ENCODE measurements around the gene AFF1.

The AFF1 gene

DNA sequence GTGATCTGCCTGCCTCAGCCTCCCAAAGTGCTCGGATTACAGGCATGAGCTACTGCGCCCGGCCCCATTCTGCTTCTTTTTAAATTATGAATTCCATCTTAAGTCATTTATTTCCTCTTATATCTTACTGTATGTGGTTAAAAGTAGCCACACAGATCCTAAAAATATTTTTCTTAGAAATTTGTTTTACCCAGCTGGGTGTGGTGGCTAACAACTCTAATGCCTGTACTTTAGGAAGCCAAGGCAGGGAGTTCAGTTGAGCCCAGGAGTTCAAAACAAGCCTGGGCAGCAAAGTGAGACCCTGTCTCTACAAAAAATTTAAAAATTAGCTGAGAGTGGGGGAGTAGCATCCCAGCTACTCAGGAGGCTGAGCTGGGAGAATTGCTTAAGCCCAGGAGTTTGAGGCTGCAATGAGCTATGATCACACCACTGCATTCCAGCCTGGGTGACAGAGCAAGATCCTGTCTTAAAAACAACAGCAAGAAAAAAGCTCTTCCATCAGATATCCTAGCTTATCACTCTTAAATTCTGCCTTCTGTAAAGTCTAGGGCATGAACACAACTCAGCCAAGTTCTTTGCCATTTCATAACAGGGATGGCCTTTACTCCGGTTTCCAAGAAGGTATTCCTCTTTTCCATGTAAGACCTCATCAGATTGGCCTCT is 15.1 kb upstream of the AFF1 start:
- TF ChIP-seq, protein P1, sequence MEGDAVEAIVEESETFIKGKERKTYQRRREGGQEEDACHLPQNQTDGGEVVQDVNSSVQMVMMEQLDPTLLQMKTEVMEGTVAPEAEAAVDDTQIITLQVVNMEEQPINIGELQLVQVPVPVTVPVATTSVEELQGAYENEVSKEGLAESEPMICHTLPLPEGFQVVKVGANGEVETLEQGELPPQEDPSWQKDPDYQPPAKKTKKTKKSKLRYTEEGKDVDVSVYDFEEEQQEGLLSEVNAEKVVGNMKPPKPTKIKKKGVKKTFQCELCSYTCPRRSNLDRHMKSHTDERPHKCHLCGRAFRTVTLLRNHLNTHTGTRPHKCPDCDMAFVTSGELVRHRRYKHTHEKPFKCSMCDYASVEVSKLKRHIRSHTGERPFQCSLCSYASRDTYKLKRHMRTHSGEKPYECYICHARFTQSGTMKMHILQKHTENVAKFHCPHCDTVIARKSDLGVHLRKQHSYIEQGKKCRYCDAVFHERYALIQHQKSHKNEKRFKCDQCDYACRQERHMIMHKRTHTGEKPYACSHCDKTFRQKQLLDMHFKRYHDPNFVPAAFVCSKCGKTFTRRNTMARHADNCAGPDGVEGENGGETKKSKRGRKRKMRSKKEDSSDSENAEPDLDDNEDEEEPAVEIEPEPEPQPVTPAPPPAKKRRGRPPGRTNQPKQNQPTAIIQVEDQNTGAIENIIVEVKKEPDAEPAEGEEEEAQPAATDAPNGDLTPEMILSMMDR (IDR thresholded peaks at IDR 0.05; ENCODE audit: control extremely low read depth, extremely low read depth, low read depth, missing control alignments): no peak
- ChIA-PET POLR2A (no interaction called here), CTCF (interaction anchor here (1.3 to 7.1 kb wide), 8 partner anchors 9 to 422 kb away, joined by 3 to 148 read pairs (median 24); partner anchors contain the start of gene AFF1)
- DNase-seq (ENCODE audit: extremely low spot score): no peak

DNA sequence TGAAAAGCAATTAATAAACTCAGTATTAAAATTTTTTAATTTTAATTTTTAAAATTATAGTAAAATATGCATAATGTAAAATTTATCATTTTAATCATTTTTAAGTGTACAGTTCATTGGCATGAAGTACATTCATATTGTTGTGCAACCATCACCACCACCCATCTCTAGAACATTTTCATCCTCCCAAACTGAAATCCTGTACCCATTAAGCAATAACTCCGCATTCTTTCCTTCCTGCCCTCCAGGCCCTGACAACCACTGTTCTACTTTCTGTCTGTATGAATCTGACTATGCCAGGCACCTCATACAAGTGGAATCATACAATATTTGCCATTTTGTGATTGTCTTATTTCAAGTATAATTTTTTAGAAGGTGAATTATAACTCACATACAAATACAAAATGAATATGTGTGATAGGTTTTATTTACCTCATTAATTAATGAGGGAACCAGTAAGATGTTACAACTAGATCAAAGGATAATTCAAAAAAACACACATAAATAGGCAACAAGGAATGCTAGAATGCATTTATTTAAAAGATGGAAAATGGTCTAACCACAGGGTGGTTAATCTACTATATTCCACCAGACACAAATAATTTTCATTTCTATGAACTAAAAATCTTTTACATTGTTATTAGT is 13.1 kb upstream of the AFF1 start:
- DNase-seq (ENCODE audit: extremely low spot score): no peak
- POLR2A ChIA-PET: interaction anchor here (0.6 to 2.4 kb wide), 3 partner anchors 23 to 565 kb away, joined by 3 to 15 read pairs (median 3); no protein-coding TSS in a partner anchor
- CTCF ChIA-PET: interaction anchor here (0.9 to 7.1 kb wide), 60 partner anchors 8 to 501 kb away, joined by 3 to 148 read pairs (median 6); partner anchors contain the start of genes AFF1, KLHL8 and NUDT9
- TF ChIP-seq, protein P1 (IDR thresholded peaks at IDR 0.05; ENCODE audit: control extremely low read depth, extremely low read depth, low read depth, missing control alignments): no peak

DNA sequence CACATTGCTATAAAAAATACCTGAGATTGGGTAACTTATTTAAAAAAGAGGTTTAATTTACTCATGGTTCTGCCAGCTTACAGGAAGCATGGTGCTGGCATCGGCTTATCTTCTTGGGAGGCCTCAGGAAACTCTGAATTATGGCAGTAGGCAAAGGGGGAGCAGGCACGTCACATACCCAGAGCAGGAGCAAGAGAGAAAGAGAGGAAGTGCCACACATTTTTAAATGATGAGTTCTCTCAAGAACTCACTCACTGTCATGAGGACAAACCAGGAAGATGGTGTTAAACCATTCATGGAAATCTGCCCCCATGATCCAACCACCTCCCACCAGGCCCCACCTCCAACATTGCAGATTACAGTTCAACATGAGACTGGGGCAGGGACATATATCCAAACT is 10.0 kb upstream of the AFF1 start:
- ChIA-PET POLR2A (no interaction called here), CTCF (interaction anchor here (1.5 to 7.1 kb wide), 5 partner anchors 12 to 311 kb away, joined by 3 to 148 read pairs (median 31); partner anchors contain the start of gene AFF1)
- TF ChIP-seq, protein P1 (IDR thresholded peaks at IDR 0.05; ENCODE audit: control extremely low read depth, extremely low read depth, low read depth, missing control alignments): no peak
- DNase-seq (ENCODE audit: extremely low spot score): no peak

DNA sequence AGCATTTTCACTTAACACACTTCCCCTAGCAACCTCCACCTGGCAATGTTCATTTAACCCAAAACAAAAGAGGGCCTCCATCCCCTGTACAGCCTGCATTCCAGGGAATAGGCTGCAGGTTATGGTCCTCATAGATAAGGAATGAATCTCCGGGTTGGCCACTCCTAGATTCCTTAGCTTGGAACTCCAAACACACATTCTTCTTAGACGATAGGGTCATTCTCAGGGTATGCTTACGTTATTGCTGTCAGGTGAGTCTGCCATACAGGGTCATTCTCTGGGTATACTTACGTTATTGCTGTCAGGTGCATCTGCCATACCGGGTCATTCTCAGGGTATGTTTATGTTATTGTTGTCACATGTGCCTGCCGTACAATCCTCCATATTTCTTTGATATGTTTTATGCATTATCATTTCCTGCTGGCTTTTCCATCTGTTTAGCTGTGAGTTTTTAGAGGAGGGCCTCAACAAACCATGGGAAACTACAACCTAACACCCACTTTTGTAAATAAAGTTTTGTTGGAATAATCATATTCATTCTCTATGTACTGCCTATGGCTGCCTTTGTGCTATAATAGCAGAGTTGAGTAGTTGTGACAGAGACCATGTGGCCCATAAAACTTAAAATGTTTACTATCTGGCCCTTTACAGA is 8.2 kb upstream of the AFF1 start:
- TF ChIP-seq, protein P1 (IDR thresholded peaks at IDR 0.05; ENCODE audit: control extremely low read depth, extremely low read depth, low read depth, missing control alignments): no peak
- CTCF ChIA-PET: interaction anchor here (1.0 to 3.9 kb wide), 3 partner anchors 9 to 167 kb away, joined by 3 to 21 read pairs (median 4); partner anchors contain the start of gene AFF1
- DNase-seq (ENCODE audit: extremely low spot score): no peak

DNA sequence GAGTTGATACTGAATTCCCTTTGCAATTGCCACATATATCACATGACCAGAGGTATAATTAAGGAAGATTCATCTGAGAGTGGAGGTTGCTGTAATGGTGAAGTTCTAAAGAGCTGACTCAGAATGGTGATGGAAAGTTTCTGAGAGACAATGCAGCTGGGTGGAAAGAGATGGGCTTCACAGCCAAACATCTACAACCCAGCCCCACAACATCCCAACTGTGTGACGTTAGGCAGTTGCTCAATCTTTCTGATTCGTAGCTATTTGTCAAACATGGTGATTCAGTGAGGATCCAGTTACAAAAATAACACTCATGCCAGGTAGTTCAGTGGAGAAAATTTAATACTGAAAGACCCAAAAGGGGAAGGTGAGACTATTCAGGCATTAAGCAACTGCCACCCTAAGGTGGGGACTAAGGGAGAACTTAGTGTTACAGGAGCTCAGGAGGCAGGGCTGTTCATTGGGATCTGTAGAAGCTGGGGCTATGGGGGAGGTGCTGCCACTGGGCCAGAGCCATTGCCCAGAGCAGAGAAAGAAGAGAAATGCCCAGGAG is 6.9 kb upstream of the AFF1 start:
- CTCF ChIA-PET: interaction anchor here (1.2 to 3.9 kb wide), 2 partner anchors 163 to 166 kb away, joined by 3 to 21 read pairs; no protein-coding TSS in a partner anchor
- no peak for DNase-seq (ENCODE audit: extremely low spot score)

More for the DNA sequence above, 8.2 kb upstream of the AFF1 start:
- POLR2A ChIA-PET: no interaction called here

More for the DNA sequence above, 6.9 kb upstream of the AFF1 start:
- TF ChIP-seq, protein P1 (IDR thresholded peaks at IDR 0.05; ENCODE audit: control extremely low read depth, extremely low read depth, low read depth, missing control alignments): no peak
- POLR2A ChIA-PET: interaction anchor here (0.7 to 1.6 kb wide), 2 partner anchors 79 to 1372 kb away, joined by 3 to 5 read pairs; no protein-coding TSS in a partner anchor

Data from GM10248 (cell line).